Iris pigment epithelial cell (primary cell): ENCODE data around the gene PEAR1.
"Not testable (repeated sequence)": the region's sequence is repeated elsewhere in the genome, so short reads cannot be mapped to it uniquely, and the experiment has no call there.

ENCODE experiments used
- DNase-seq: peaks from one replicate; pipeline ENCODE4 v3.0.0-alpha.2; 2011; ENCODE audit warnings: low read depth

Gene PEAR1

DNA sequence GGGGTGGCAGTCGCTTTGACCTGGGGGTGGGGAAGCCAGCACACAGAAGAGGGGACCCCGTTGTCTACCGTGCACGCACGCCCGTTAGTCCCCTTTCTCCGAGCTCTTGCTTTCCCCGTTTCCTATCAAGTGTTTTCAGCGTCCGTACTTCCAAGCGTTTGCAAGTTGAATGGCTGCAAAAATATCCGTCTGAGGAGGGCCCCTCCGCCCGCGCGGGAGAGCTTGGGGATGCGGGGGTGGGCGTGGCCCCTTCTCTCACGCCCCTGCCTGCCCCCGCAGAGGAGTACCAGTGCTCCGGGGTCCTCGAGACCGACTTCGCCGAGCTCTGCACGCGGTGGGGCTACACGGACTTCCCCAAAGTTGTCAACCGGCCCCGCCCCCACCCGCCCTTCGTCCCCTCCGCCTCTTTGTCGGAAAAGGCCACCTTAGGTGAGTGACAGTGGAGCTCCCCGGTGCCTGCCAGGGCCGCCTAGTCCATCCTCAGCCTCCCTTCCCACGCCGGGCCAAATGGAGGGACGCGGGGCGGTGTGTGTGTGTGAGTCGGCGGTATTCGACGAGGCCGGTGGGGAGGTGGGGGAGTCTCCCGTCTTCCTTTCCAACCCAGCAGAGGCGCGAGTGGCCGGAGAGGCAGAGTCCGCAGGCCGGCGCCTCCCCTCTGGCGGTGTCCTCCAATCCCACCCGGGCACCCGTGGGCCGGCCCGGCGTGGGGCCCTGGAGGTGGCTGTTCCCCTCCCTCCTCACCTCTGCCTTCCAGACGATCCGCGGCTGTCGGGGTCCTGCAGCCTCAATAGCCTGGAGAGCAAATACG lies 30.4 kb downstream of the PEAR1 start:
- no peak for DNase-seq

DNA sequence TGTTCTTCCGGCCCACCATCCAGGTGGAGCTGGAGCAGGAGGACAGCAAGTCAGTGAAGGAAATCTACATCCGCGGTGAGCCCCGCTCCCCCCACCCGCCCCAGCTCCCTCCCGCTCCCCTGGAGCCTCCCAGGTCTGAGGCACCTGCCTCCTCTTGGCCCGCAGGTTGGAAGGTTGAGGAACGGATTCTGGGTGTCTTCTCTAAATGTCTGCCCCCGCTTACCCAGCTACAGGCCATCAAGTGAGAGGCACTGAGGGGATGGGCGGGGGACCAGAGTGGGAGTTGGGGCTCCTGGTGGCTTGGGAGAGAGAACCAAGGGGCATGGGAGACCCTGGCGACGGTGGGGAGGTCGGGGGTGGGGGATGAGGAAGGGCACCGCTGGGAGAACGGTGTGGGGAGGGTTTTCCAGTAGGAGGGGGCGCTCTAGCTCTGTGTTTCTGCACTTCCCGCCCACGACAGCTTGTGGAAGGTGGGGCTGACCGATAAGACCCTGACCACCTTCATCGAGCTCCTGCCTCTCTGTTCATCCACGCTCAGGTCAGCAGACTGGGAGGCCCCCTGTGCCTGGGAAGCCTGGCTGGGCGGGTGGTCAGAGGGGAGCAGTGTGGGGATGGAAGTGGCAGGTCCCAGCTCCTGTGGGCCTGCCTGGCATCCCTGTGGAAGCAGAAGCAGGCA lies 31.1 kb downstream of the PEAR1 start:
- no peak for DNase-seq

DNA sequence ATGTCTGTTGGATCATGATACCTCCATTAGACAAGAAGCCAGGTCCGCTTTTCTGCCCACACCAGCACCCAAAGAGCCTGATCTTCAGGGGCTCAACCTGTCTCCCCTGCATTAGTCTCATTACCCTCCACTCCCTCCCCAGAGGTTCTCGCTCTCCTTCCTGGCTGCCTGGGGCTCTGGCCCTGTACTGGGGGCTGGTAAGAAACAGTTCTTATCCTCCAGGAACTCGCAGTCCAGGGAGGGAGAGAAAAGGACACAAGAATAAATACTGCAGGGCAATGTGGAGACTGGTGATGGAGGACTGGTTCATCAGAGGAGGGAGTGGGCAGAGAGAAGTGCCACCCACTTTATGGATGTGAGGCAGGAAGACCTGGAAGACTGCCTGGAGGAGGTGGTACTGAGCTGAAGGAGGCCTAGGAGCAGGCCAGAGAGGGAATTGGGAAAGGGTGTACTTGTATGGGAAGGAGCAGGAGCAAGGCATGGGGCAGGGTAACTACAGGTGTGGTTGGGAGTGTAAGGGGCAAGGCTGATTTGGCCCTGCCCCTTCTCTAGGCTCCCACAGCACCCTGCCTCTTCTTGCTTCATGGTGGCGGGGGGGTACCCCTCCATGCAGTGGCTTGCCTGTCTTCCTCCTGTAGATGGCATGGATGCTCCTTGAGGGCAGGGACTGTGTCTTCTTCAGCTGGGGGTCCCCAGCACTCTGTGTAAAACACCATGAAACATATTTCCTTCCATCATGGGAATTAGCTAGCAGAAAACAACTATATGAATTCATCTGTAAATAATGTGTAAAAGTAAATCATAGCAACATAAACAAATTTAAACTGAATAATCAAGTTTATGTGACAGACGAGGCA lies 31.9 kb downstream of the PEAR1 start:
- no peak for DNase-seq

DNA sequence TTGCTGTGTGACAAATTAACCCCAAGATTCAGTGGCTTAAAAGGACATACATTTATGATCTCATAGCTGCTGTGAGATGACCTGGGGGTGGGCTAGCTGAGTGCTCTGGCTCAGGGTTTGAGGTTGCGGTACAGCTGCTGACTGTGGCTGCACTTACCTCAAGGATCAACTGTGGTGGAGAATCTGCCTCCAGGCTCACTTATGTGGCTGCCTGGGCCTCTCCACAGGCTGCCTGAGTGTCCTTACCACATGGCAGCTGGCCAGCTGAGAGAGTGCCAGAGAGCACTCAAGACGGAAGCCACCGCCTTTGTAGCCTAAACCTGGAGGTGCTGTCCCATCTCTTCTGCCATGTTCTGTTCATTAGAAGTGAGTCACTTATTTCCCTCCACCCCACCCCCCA lies 32.7 kb downstream of the PEAR1 start:
- DNase-seq, result peak; percentile 72

DNA sequence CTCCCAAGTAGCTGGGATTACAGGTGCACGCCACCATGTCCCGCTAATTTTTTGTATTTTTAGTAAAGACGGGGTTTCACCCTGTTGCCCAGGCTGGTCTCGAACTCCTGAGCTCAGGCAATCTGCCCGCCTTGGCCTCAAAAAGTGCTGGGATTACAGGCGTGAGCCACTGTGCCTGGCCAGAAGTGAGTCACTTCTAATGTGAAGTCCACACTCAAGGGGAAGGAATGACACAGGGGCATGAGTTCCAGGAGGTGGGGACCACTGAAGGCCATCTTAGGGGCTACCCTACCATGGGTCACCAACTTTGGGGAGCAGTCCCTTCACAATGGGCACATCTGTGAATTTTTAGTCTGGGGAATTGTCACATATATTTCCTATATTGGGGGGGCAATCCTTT lies 33.2 kb downstream of the PEAR1 start:
- not testable (repeated sequence) for DNase-seq

DNA sequence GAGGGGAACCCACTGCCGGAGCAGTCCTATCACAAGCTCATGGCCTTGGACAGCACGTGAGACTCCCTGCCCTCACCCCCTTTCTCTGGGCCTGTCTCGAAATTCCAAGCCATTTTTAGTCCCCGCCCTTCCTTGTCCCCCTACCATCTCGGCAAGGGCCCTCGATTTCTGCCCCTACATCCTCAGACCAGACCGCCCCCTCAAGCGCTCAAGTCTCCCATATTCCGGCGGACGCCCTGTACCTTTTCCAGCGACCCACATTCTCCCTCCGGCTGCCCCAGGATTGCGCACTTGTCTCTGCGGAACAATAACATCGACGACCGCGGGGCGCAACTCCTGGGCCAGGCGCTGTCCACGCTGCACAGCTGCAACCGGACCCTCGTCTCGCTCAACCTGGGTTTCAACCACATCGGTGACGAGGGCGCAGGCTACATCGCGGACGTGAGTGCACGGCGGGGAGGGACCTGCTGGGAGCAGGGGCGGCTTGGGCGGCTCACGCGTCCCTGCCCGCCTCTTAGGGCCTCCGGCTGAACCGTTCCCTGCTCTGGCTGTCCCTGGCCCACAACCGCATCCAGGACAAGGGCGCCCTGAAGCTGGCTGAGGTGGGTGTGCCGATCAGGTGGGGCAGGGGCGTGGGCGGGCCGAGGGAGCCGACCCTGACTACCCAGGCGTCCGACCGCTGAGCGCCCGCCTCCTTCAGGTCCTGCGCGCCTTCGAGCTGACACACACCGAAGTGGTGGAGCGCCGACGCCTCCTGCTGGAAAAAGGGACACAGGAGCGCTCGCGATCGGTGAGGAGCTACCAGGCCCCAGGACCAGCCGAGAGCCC lies 33.9 kb downstream of the PEAR1 start:
- peak; percentile 80 for DNase-seq

DNA sequence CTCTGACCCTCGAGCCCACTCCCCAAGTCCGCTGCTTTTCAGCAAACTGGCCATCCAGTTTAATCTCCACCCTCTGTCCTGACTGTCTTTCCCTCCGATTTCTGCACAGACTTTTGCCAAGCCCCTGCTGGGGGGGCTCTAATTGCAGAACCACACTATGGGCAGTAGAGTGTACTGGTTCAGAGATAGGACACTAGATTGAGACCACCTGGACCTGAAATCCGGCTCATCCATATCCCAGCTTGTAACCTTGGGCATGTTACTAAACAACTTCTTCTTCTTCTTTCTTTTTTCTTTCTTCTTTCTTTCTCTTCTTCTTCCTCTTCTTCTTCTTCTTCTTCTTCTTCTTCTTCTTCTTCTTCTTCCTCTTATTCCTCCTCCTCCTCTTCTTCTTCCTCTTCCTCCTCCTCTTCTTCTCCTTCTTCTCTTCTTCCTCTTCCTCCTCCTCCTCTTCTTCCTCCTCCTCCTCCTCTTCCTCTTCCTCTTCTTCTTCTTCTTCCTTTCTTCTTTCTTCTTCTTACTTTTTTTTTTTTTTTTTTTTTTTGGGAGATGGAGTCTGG lies 34.6 kb downstream of the PEAR1 start:
- no peak for DNase-seq

DNA sequence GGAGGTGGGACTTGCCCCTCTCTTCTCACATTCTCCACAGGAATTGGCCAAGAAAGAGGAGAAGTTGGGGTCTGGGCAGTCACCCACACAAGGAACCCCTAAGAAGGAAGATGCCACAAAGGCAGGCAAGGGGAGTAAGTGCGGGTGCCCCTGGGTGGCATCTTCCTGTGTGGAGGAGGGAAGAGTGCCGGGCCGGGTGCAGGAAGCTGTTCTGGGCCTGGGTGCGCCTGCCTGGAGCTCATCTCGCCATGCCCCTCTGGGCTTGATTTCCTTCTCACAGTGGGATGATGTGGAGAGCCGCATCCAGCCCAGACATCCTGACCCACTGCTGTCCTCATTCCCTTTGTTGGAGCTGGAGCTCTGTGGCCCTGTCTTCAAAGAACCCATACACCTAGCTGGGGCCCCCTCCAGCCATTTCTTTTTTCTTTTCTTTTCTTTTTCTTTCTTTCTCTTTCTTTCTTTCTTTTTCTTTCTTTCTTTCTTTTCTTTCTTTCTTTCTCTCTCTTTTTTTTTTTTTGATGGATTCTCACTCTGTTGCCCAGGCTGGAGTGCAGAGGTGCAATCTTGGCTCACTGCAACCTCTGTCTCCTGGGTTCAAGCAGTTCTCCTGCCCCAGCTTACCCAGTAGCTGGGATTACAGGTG lies 36.2 kb downstream of the PEAR1 start:
- DNase-seq, result no peak

DNA sequence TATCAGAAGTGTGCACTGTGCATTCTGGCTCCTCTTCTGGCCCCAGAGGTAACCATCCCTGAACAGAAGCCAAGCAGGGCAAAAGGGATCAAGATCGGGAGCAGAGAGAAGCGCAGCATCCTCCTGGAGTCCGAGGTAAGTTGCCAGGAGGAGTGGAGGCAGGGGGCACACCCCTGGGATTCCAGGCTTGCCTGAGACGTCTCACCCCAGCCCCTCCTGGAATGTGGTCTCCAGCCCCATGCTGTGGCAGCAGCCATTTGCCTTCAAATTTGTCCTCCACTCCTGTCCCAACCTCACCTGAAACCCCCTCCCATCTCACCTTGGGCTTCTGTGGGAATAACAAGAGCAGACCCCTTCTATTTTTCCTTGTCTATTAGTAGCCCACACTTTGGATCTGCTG lies 37.0 kb downstream of the PEAR1 start:
- DNase-seq, result no peak

DNA sequence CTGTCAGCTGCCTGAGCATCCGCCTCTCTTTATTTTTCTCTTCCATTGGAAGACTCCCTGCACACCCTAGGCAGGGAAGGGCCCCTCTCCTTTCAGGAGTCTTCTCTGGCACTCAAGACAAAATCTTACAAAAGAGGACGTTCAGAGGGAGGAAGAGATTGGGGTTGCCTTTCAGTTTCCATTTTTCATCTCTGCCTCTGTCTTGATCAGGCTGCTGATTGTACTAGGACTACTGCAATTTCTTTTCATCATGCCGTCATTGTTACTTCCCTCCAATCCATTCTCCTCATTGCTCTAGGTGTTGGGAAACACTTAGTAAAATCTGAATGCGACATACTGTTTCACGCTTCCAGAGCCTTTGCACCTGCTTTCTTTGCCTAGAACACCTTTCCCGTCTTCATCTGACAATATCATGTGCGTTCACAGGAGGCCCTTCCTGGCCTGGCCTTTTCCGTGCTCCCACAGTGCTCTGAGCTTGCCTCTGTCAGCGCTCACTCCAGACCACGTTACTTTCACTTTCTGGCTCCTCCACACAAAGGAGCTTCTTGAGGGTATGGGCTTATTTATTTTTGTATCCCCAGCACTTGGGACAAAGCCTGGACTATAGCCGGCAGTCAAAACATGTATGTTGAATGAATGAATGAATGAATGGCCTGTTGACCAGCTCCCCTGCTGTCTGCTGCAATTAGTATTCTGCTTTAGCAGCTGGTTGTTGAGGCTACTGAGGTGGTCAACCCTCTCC lies 37.9 kb downstream of the PEAR1 start:
- peak; percentile 62 for DNase-seq

DNA sequence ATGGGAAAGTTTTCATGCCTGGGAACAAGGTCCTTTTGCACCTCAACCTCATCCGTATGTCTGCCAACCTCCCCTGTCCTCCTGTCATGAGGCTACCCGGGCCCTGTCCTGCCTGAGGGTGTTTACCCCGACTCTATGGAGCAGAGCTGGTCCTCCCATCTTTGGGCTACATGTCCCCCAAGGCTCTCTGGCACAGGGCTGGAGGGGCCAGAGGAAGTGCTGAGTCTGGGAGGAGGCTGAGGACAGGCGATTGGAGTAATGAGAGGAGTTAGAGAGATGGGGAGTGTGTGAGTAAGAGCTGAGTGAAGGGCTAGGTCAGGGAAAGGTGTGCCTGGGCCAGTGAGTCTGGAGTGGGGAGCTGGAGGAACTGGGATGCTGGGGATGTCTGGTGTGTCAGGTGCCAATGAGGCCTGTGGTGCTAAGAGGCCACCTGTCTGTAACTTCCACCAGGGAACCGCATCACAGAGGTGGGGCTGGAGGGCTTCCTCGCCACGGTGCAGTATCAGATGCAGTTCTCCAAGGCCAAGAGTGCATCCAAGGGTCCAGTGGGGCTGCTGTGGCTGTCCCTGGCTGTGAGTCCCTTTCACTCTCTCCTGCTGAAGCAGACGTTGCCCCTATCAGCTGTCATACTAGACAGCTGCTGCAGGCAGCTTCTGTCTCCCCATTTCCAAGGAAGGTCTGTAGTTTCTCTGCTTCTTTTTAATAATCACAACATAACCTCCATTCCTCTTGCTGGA lies 38.6 kb downstream of the PEAR1 start:
- no peak for DNase-seq

DNA sequence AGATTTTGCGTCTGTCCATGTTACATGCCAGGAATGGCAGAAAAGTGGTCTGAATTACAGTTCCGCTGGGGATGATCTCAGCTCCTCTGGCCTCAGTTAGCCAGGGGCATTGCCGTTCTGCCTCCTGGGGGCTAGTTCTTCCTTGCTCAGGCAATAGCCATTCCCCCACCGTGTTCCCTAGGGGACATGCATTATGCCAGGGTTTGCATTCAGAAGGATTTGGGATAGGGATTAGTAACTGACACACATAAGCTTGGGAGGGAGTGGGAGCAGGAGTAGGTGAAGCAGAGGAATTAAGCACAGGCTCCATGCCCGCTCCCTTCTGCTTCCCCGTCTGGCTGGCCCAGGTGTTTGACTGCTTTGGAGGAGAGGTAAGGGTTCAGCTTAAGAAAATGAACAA lies 39.6 kb downstream of the PEAR1 start:
- no peak for DNase-seq

DNA sequence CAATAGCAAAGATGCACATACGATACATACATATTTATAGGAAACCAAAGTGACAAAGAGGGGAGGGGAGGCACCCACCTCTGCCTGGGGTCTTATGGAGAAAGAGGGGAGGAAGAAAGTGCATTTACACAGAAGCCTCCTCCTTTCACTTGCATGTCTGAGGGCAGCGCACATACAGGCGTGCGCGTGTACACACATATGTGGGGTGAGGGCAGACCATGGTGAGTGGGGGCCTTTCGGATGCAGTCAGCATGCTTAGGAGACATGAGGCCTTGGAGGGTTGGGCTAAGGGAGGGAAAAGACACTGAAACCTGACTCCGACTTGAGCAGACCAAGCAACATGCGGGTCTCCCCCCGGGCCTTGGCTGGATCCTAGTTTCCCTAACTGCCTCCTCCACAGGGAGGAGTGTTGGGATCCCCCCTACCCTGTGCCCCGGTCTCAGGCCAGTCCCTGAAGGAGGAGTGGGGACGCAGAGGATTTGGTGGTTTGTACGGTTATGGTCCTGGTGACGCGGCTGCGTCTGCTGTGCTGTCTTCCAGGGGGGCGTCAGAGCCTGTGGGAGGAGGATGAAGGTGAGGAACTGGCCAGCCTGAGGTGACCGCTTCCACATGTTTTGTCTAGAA lies 42.1 kb downstream of the PEAR1 start:
- DNase-seq, result no peak

DNA sequence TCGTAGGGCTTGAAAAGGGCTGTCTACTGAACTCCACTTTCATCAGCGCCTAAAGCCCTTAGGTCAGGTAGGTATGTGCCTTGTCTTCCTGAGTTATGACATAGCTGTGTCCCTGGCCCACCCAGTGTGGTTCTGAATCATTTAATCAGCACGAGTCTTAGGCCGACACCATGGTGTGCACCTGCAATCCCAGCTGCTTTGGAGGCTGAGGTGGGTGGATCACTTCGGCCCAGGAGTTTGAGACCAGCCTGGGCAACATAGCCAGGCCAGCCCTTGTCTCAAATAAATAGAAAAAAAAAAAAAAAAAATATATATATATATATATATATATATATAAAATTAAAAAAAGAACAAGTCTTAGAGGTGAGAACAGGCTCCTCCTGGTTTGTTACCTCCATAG lies 42.7 kb downstream of the PEAR1 start:
- DNase-seq, result no peak

DNA sequence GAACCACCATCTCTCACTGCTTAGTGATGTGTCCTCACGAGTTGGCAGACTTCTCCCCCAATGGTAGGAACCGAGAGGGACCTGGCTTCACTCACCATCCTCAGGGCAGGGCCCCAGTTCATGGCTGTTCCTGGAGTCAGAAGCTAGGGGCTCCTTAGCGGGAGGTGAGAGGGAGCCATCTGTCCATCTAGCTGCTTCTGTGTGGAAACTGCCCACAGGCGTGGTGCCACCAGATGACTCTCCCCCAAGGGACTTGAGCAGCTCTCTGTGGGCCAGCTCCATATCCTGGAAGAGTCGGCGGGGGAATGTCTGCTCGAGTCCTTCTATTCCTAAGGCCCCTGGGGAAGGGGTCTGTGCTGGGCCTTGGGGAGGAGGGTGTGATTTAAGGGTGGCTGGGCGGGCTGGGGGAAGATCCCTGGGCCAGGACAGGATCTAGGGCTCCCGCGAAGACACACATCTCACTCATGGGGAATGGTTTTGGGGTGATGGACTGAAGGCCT lies 43.3 kb downstream of the PEAR1 start:
- no peak for DNase-seq

DNA sequence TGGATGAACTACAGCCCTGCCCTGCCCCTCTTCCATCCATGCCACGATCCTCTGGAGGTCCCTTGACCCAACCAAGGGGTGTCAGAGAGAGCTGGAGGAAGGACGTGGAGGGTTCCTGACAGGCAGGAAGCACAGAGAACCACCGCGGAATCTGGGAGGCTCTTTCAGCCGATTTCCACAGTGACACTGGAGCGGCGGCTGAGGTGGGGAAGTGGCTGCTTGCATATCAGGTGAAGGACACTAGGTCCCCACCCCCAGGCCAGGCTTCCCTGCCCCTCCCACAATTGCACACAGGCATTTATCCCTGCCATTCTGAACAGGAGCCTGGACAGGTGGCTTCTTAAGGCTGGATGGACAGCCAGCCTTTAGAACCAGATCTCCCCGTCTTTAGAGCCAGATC lies 44.4 kb downstream of the PEAR1 start:
- DNase-seq, result no peak

DNA sequence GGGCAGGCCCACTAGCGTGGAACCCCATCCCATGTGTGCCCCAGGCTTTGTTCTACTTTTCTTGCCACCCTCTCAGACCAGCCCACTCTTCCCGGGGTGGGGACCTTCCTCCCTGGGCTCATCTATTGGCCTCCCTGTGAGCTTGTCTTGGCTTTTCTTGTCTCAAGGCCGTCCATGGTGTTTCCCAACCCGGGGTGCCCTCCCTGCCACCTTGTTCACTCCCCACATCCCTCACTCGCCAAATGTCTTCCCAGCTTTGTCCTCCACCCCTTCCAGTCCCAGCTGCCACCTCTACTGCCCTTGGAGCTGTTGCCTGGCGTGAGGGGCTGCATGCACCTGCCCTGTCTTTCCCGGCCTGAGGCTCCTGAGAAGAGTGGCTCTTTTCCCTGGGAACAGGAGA lies 45.3 kb downstream of the PEAR1 start:
- DNase-seq, result no peak

DNA sequence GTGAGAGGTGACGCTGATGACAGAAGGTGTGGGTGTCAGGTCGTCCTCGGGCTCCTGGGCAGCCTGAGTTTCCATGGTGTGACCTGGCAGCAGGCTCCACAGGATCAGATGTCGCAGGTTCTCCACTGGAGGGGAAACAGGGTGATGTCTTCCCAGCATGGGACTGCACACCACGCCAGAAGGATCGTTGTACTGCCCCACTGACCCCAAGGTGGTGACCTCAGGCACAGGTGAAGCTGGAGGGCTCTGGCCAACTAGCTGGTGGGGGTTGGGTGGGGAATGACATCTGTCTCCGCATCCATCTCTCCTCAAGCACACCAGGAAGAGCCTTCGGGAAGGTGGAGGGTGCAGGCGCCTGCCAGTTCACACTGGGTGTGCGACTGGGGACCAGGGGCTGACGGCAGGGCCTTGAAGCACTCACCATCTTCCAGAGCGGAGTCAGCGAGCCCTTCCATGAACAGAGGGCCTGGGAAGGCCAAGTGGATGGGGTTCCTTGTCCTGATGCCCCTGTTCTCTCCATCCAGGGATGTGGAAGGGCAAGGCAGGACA lies 46.3 kb downstream of the PEAR1 start:
- no peak for DNase-seq

DNA sequence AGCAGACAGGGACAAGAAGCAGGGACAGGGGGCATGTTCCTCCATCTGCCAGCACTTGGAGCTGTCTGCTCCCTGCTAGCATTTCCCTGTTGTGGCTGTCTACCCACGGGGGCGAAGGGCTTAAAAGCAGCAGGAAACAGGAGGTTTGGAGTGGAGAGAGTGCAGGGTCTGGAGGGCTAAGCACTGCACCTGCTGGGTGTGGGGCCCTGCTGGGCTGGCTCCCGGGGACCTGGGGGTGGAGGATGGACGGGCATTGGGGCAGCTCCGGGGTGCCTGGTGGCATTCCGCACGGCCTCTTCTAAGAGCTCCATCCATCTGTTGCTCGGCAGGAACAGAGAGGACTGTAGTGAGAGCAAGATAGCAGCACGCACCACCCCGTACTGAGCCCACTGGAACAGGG lies 48.2 kb downstream of the PEAR1 start:
- DNase-seq, result no peak
